Measurements from ENCODE around the gene RAVER2.
"Not testable (repeated sequence)": the region's sequence is repeated elsewhere in the genome, so short reads cannot be mapped to it uniquely, and the experiment has no call there.

Gene RAVER2

GRCh38 chr1:64765826-64766225, 21.0 kb downstream of the RAVER2 start:
- in situ Hi-C loops (cut with MboI; ENCODE audit: low pct_unique_long_range_greater_than_20kb, low sequenced_read_pairs, unreplicated experiment), result no loop called here
- DNase-seq (ENCODE audit: low spot score), result no peak
- no peak for TF ChIP-seq CTCF (IDR thresholded peaks at IDR 0.05; ENCODE audit: extremely low read depth, insufficient read depth, missing control alignments)

- TF ChIP-seq CTCF (IDR thresholded peaks at IDR 0.05; ENCODE audit: extremely low read depth, insufficient read depth, missing control alignments), result no peak
- in situ Hi-C loops (cut with MboI; ENCODE audit: low pct_unique_long_range_greater_than_20kb, low sequenced_read_pairs, unreplicated experiment), result no loop called here
- DNase-seq (ENCODE audit: low spot score), result no peak
Observed at GRCh38 chr1:64766429-64766828, 21.6 kb downstream of the RAVER2 start.

- no peak for TF ChIP-seq CTCF (IDR thresholded peaks at IDR 0.05; ENCODE audit: extremely low read depth, insufficient read depth, missing control alignments)
- DNase-seq (ENCODE audit: low spot score), result no peak
- in situ Hi-C loops (cut with MboI; ENCODE audit: low pct_unique_long_range_greater_than_20kb, low sequenced_read_pairs, unreplicated experiment), result no loop called here
Observed at GRCh38 chr1:64769482-64769881, 24.6 kb downstream of the RAVER2 start.

GRCh38 chr1:64769971-64770370, 25.1 kb downstream of the RAVER2 start:
- TF ChIP-seq CTCF (IDR thresholded peaks at IDR 0.05; ENCODE audit: extremely low read depth, insufficient read depth, missing control alignments), result no peak
- DNase-seq (ENCODE audit: low spot score), result no peak
- in situ Hi-C loops (cut with MboI; ENCODE audit: low pct_unique_long_range_greater_than_20kb, low sequenced_read_pairs, unreplicated experiment), result no loop called here

GRCh38 chr1:64773306-64773705, 28.4 kb downstream of the RAVER2 start:
- DNase-seq (ENCODE audit: low spot score); in situ Hi-C loops (cut with MboI; ENCODE audit: low pct_unique_long_range_greater_than_20kb, low sequenced_read_pairs, unreplicated experiment): not testable (repeated sequence)

- in situ Hi-C loops (cut with MboI; ENCODE audit: low pct_unique_long_range_greater_than_20kb, low sequenced_read_pairs, unreplicated experiment), result no loop called here
- no peak for DNase-seq (ENCODE audit: low spot score)
- no peak for TF ChIP-seq CTCF (IDR thresholded peaks at IDR 0.05; ENCODE audit: extremely low read depth, insufficient read depth, missing control alignments)
Observed at GRCh38 chr1:64775113-64775512, 30.2 kb downstream of the RAVER2 start.

GRCh38 chr1:64782044-64782443, 37.2 kb downstream of the RAVER2 start:
- DNase-seq (ENCODE audit: low spot score); in situ Hi-C loops (cut with MboI; ENCODE audit: low pct_unique_long_range_greater_than_20kb, low sequenced_read_pairs, unreplicated experiment): not testable (repeated sequence)

DNA sequence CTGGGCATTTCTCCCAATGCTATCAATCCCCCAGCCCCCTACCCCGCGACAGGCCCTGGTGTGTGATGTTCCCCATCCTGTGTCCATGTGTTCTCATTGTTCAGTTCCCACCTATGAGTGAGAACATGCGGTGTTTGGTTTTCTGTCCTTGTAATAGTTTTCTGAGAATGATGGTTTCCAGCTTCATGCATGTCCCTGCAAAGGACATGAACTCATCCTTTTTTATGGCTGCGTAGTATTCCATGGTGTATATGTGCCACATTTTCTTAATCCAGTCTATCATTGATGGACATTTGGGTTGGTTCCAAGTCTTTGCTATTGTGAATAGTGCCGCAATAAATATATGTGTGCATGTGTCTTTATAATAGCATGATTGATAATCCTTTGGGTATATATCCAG, 38.0 kb downstream of the RAVER2 start:
- in situ Hi-C loops (cut with MboI; ENCODE audit: low pct_unique_long_range_greater_than_20kb, low sequenced_read_pairs, unreplicated experiment); DNase-seq (ENCODE audit: low spot score): not testable (repeated sequence)
